OCI-LY1 (cell line): ENCODE measurements around the gene COA1.
A peak's percentile ranks its signal among the peaks of the same experiment; 100 is the strongest.

Experiments
- H2AFZ ChIP-seq: fragments of 200-600 bp; sonication (generic), shearing (Covaris generic); 2 replicates; pipeline ENCODE4 v1.6.0; 2014; ENCODE audit warnings: antibody characterized with exemption, mild to moderate bottlenecking, low read length
- H3F3A ChIP-seq: fragments of 200-600 bp; sonication (generic), shearing (Covaris generic); 2 replicates; pipeline ENCODE4 v1.6.0; 2014; ENCODE audit warnings: mild to moderate bottlenecking, antibody characterized with exemption, low read length, moderate library complexity; ENCODE audit not compliant: insufficient read depth
- H3K27ac ChIP-seq: fragments of 200-600 bp; sonication (generic); 2 replicates; pipeline ENCODE4 v1.5.1; 2014; ENCODE audit warnings: low read length, mixed run types, mild to moderate bottlenecking, low read depth; ENCODE audit not compliant: poor library complexity, severe bottlenecking
- H3K27me3 ChIP-seq: fragments of 200-600 bp; sonication (generic); 2 replicates; pipeline ENCODE4 v1.6.0; 2014; ENCODE audit warnings: antibody characterized with exemption, mild to moderate bottlenecking, low read length, moderate library complexity; ENCODE audit not compliant: insufficient read depth
- H3K36me3 ChIP-seq: fragments of 200-600 bp; sonication (generic); 2 replicates; pipeline ENCODE4 v1.6.1; 2014; ENCODE audit warnings: mild to moderate bottlenecking, antibody characterized with exemption, low read length, moderate library complexity, mixed read lengths; ENCODE audit not compliant: insufficient read depth
- H3K4me1 ChIP-seq: fragments of 200-600 bp; sonication (generic); 2 replicates; pipeline ENCODE4 v1.5.1; 2014; ENCODE audit warnings: mild to moderate bottlenecking, low read length, moderate library complexity; ENCODE audit not compliant: insufficient read depth, severe bottlenecking
- H3K4me2 ChIP-seq: fragments of 200-600 bp; sonication (generic), shearing (Covaris generic); 2 replicates; pipeline ENCODE4 v1.6.1; 2014; ENCODE audit warnings: low read length
- H3K4me3 ChIP-seq: fragments of 200-600 bp; sonication (generic); 2 replicates; pipeline ENCODE4 v1.5.1; 2014; ENCODE audit warnings: low read length, low read depth, mild to moderate bottlenecking, mixed read lengths; ENCODE audit not compliant: poor library complexity, severe bottlenecking
- H3K79me2 ChIP-seq: fragments of 200-600 bp; shearing (Covaris generic); 2 replicates; pipeline ENCODE4 v1.6.1; 2016; ENCODE audit warnings: mixed run types, low read length, mixed read lengths; ENCODE audit not compliant: insufficient read depth
- H3K9ac ChIP-seq: fragments of 200-600 bp; sonication (generic), shearing (Covaris generic); 2 replicates; pipeline ENCODE4 v1.6.1; 2014; ENCODE audit warnings: mild to moderate bottlenecking, low read length, mixed read lengths
- H3K9me2 ChIP-seq: fragments of 200-600 bp; sonication (generic), shearing (Covaris generic); 2 replicates; pipeline ENCODE4 v1.6.1; 2014; ENCODE audit warnings: low read depth, mild to moderate bottlenecking, low read length, mixed read lengths
- H3K9me3 ChIP-seq: fragments of 200-600 bp; shearing (Covaris generic); 2 replicates; pipeline ENCODE4 v1.6.1; 2014; ENCODE audit warnings: low read length, mixed read lengths
- H4K20me1 ChIP-seq: fragments of 200-600 bp; sonication (generic), shearing (Covaris generic); 2 replicates; pipeline ENCODE4 v1.6.0; 2016; ENCODE audit warnings: mild to moderate bottlenecking, low read length; ENCODE audit not compliant: insufficient read depth
- CTCF ChIP-seq: fragments of 200-600 bp; sonication (generic), shearing (Covaris generic); IDR thresholded peaks from 2 replicates; pipeline ENCODE4 v1.5.1; 2017; ENCODE audit warnings: mild to moderate bottlenecking, antibody characterized with exemption, low read length, moderate library complexity, mixed read lengths
- EZH2 ChIP-seq: fragments of 200-600 bp; sonication (generic), shearing (Covaris generic); IDR thresholded peaks from 2 replicates; pipeline ENCODE4 v1.8.0; 2017; ENCODE audit warnings: borderline replicate concordance, mixed run types, mild to moderate bottlenecking, antibody characterized with exemption, low read length, moderate library complexity, mixed read lengths

COA1 gene

GRCh38 chr7:43698460-43699255 lies 30.7 kb downstream of the COA1 start:
- Histone ChIP-seq H3K4me2 (peak overlapping the region; percentile 40; the same call in 1 of the 2 replicates), H4K20me1 (no peaks in the 10 kb centered on the region), H3K4me3 (no peak overlapping the region), H3K36me3 (peaks cover 5% of the 10 kb centered on the region), H3K9ac (peak overlapping the region; percentile 37; the same call in 1 of the 2 replicates), H3K4me1 (peaks cover 53% of the 10 kb centered on the region), H3K79me2 (peaks cover 59% of the 10 kb centered on the region), H3K9me2 (no peaks in the 10 kb centered on the region), H3K9me3 (0 out of 2 replicates have a peak, but pooled peaks cover 3% of the 10 kb centered on the region), H2AFZ (no peak overlapping the region), H3K27ac (peak overlapping the region; percentile 61), H3K27me3 (no peaks in the 10 kb centered on the region), H3F3A (no peaks in the 10 kb centered on the region)
- TF ChIP-seq CTCF (no peak), EZH2 (no peak)

GRCh38 chr7:43697690-43698089 lies 31.6 kb downstream of the COA1 start:
- H3K27ac ChIP-seq: peak overlapping the region; percentile 61
- H3K79me2 ChIP-seq: peaks cover 69% of the 10 kb centered on the region
- no peaks in the 10 kb centered on the region for H3K9me2 ChIP-seq
- TF ChIP-seq CTCF (no peak), EZH2 (no peak)
- peak overlapping the region; percentile 40; the same call in 1 of the 2 replicates for H3K4me2 ChIP-seq
- H2AFZ ChIP-seq: no peak overlapping the region
- no peaks in the 10 kb centered on the region for H3K27me3 ChIP-seq
- H3K36me3 ChIP-seq: no peaks in the 10 kb centered on the region
- no peaks in the 10 kb centered on the region for H3F3A ChIP-seq
- H3K4me3 ChIP-seq: no peak overlapping the region
- H3K9me3 ChIP-seq: no peaks in the 10 kb centered on the region
- peaks cover 58% of the 10 kb centered on the region for H3K4me1 ChIP-seq
- no peaks in the 10 kb centered on the region for H4K20me1 ChIP-seq
- peak overlapping the region; percentile 37; the same call in 1 of the 2 replicates for H3K9ac ChIP-seq

- no peak for TF ChIP-seq CTCF
- no peak for TF ChIP-seq EZH2
- no peaks in the 10 kb centered on the region for H3K36me3 ChIP-seq
- H3K27me3 ChIP-seq: no peaks in the 10 kb centered on the region
- H3K4me3 ChIP-seq: no peak overlapping the region
- peaks cover 90% of the 10 kb centered on the region for H3K79me2 ChIP-seq
- H4K20me1 ChIP-seq: no peaks in the 10 kb centered on the region
- H3K9me3 ChIP-seq: no peaks in the 10 kb centered on the region
- H2AFZ ChIP-seq: no peak overlapping the region
- no peaks in the 10 kb centered on the region for H3F3A ChIP-seq
- no peak overlapping the region for H3K9ac ChIP-seq
- peak overlapping the region; percentile 18 for H3K27ac ChIP-seq
- H3K9me2 ChIP-seq: no peaks in the 10 kb centered on the region
- peaks cover 55% of the 10 kb centered on the region for H3K4me1 ChIP-seq
- H3K4me2 ChIP-seq: no peak overlapping the region
Observed at GRCh38 chr7:43695365-43695764, 34.0 kb downstream of the COA1 start.
